SK-N-SH treated with all-trans-retinoic acid at 6 μM for 48 hours (cell line): ENCODE data around the gene NXPH4.

Source experiments
- ATAC-seq: fragments of 200-7000 bp; cut with Tn5 transposase; 3 replicates; pipeline ENCODE4 v1.9.1; 2020; ENCODE audit warnings: mild to moderate bottlenecking, moderate library complexity
- ARNTL ChIP-seq: fragments of 450-650 bp; formaldehyde crosslinking; IDR thresholded peaks from 2 replicates; pipeline ENCODE4 v1.5.0; 2020; ENCODE audit warnings: low read depth, mild to moderate bottlenecking, moderate library complexity, borderline replicate concordance
- BACH2 ChIP-seq: fragments of 250-450 bp; sonication (Bioruptor Pico); IDR thresholded peaks from 2 replicates; pipeline ENCODE4 v1.9.0; 2021; ENCODE audit warnings: mild to moderate bottlenecking, borderline replicate concordance
- CREB5 ChIP-seq: fragments of 250-450 bp; sonication (Bioruptor Pico); IDR thresholded peaks from 2 replicates; pipeline ENCODE4 v1.5.1; 2020; ENCODE audit warnings: low read depth, mild to moderate bottlenecking, moderate library complexity
- CSDC2 ChIP-seq: fragments of 250-450 bp; sonication (Bioruptor Pico); IDR thresholded peaks from 2 replicates; pipeline ENCODE4 v1.5.0; 2020; ENCODE audit warnings: mild to moderate bottlenecking, moderate library complexity
- CSRNP3 ChIP-seq: fragments of 250-450 bp; sonication (Bioruptor Pico); IDR thresholded peaks from 2 replicates; pipeline ENCODE4 v1.5.1; 2021; ENCODE audit warnings: mild to moderate bottlenecking, moderate library complexity
- ESRRG ChIP-seq: fragments of 250-450 bp; sonication (Bioruptor Pico); IDR thresholded peaks from 2 replicates; pipeline ENCODE4 v1.6.1; 2021; ENCODE audit warnings: mild to moderate bottlenecking
- GLIS3 ChIP-seq: fragments of 250-450 bp; sonication (Bioruptor Pico); IDR thresholded peaks from 2 replicates; pipeline ENCODE4 v1.5.0; 2020; ENCODE audit warnings: mild to moderate bottlenecking, moderate library complexity
- OSR1 ChIP-seq: fragments of 250-450 bp; sonication (Bioruptor Pico); IDR thresholded peaks from 2 replicates; pipeline ENCODE4 v1.8.0; 2022; ENCODE audit warnings: moderate library complexity, mild to moderate bottlenecking, inconsistent platforms
- PATZ1 ChIP-seq: fragments of 250-450 bp; sonication (Bioruptor Pico); IDR thresholded peaks from 2 replicates; pipeline ENCODE4 v1.8.0; 2020; ENCODE audit warnings: mild to moderate bottlenecking, moderate library complexity, borderline replicate concordance
- RARB ChIP-seq: fragments of 250-450 bp; sonication (Bioruptor Pico); IDR thresholded peaks from 2 replicates; pipeline ENCODE4 v1.8.0; 2021; ENCODE audit warnings: mild to moderate bottlenecking, moderate library complexity
- SNAI2 ChIP-seq: fragments of 250-450 bp; sonication (Bioruptor Pico); IDR thresholded peaks from 2 replicates; pipeline ENCODE4 v1.5.0; 2020; ENCODE audit warnings: mild to moderate bottlenecking, moderate library complexity
- TOX ChIP-seq: fragments of 250-450 bp; sonication (Bioruptor Pico); IDR thresholded peaks from 2 replicates; pipeline ENCODE4 v1.8.0; 2021; ENCODE audit warnings: mild to moderate bottlenecking, moderate library complexity, borderline replicate concordance
- TSHZ2 ChIP-seq: fragments of 250-450 bp; sonication (Bioruptor Pico); IDR thresholded peaks from 2 replicates; pipeline ENCODE4 v1.5.0; 2020; ENCODE audit warnings: mild to moderate bottlenecking, moderate library complexity
- ZC3H10 ChIP-seq: fragments of 250-450 bp; sonication (Bioruptor Pico); IDR thresholded peaks from 2 replicates; pipeline ENCODE4 v1.5.1; 2021; ENCODE audit warnings: mild to moderate bottlenecking, moderate library complexity
- ZFP30 ChIP-seq: fragments of 450-650 bp; formaldehyde crosslinking; IDR thresholded peaks from 2 replicates; pipeline ENCODE4 v1.5.0; 2022; ENCODE audit warnings: mild to moderate bottlenecking, moderate library complexity
- ZNF70 ChIP-seq: fragments of 450-650 bp; formaldehyde crosslinking; IDR thresholded peaks from 2 replicates; pipeline ENCODE4 v1.5.0; 2020; ENCODE audit warnings: mild to moderate bottlenecking, moderate library complexity
- ZNF8 ChIP-seq: fragments of 450-650 bp; formaldehyde crosslinking; IDR thresholded peaks from 2 replicates; pipeline ENCODE4 v1.5.0; 2020; ENCODE audit warnings: mild to moderate bottlenecking, moderate library complexity

Gene NXPH4

DNA sequence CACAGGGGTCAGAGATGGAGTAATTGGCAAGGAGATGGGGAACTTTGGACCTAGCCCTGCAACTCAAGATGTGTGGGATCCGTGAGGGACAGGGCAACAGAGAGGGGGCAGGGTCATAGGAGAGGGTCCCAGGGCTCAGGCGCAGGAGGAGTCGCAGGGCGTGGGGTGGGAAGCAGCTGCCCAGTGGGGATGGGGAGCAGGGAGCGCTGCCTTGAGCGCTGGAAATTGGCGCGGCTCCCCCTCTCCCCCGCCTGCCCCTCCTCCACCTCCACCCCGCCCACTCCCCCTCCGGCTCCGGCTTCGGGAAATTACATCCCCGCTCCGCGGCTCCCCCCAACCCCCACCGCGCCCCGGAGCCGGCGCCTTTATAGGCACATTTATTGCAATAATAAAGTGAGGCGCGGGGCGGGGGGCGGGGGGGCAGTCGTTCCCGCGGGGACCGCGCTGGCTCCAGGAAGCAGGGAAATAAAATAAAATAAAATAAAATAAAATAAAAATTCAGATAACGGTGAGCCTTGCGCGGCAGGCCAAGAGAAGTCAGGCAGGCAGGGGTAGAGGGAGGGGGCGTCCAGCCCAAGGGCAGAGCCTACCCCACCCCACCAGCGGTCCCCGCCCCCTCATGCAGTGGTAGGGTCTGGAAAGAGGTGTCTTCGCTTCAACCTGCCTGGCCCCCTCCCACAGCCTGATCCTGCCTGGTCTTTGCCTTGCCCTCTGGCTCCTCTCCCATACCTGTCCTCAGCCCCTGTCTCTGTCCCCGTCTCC, 3.6 kb downstream of the NXPH4 start:
- TF ChIP-seq CREB5 (CRISPR knock-in tag) (no peak), ESRRG (no peak), ZNF70 (no peak), ARNTL (CRISPR knock-in tag) (no peak), CSDC2 (no peak), CSRNP3 (CRISPR knock-in tag) (no peak), ZC3H10 (CRISPR knock-in tag) (no peak), PATZ1 (no peak), TSHZ2 (CRISPR knock-in tag) (no peak), ZFP30 (CRISPR knock-in tag) (no peak), RARB (CRISPR knock-in tag) (no peak), SNAI2 (no peak)
- ATAC-seq = no peak

DNA sequence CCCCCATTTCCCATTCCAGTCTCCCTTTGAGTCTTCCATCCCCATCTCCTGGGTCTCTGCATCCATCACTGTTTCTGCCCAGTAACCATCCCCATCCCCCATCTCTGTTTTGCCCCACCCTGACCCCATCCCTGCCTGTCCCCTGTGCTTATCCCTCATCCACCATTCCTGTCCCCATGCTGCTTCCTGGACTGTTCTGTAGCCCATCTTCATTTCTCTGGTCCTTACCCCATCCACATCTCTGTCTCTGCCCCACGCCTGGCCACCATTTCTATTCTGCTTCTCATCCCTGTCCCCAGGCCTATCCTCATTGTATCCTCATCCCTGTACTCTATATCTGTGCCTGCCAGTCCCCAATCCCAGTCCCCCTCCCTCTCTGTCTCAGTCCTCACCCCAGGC, 4.2 kb downstream of the NXPH4 start:
- no peak for TF ChIP-seq PATZ1
- no peak for TF ChIP-seq ZC3H10 (CRISPR knock-in tag)
- TF ChIP-seq CREB5 (CRISPR knock-in tag) = no peak
- TF ChIP-seq ZNF8 (CRISPR knock-in tag) = no peak
- TF ChIP-seq OSR1 (CRISPR knock-in tag) = no peak
- TF ChIP-seq BACH2 = no peak
- no peak for TF ChIP-seq ESRRG
- no peak for TF ChIP-seq TOX
- no peak for TF ChIP-seq GLIS3 (CRISPR knock-in tag)
- no peak for TF ChIP-seq RARB (CRISPR knock-in tag)
- no peak for TF ChIP-seq SNAI2
- no peak for TF ChIP-seq ZNF70
- no peak for TF ChIP-seq CSRNP3 (CRISPR knock-in tag)
- no peak for ATAC-seq
